Inferior parietal cortex (tissue), 1 donor: ENCODE results near the gene RPL18.
"Not testable (repeated sequence)": the region's sequence is repeated elsewhere in the genome, so short reads cannot be mapped to it uniquely, and the experiment has no call there.

ENCODE experiments used
- DNase-seq: peaks from one replicate; pipeline ENCODE4 v3.0.0-alpha.2; 2016; ENCODE audit errors: extremely low spot score

RPL18 gene

GRCh38 chr19:48644839-48645619 lies 26.1 kb upstream of the RPL18 start:
- peak; percentile 86 for DNase-seq

- DNase-seq: no peak
These were observed 25.4 kb upstream of the RPL18 start for GRCh38 chr19:48644355-48644754.

GRCh38 chr19:48642862-48643261 lies 23.9 kb upstream of the RPL18 start:
- no peak for DNase-seq

GRCh38 chr19:48641850-48642249 lies 22.9 kb upstream of the RPL18 start:
- DNase-seq: no peak

- DNase-seq: no peak
These were observed 20.8 kb upstream of the RPL18 start for GRCh38 chr19:48639483-48640375.

- no peak for DNase-seq
These were observed 19.9 kb upstream of the RPL18 start for GRCh38 chr19:48638831-48639381.

- peak; percentile 84 for DNase-seq
These were observed 19.2 kb upstream of the RPL18 start for GRCh38 chr19:48637948-48638830.

- peak; percentile 97 for DNase-seq
These were observed 18.5 kb upstream of the RPL18 start for GRCh38 chr19:48637449-48637947.

GRCh38 chr19:48636859-48637448 lies 18.0 kb upstream of the RPL18 start, which contains the start of gene DBP:
DBP (minus strand) TSS chr19:48637379; CDS start chr19:48636994, 385 bp downstream.
- DNase-seq: no peak

GRCh38 chr19:48635966-48636858 lies 17.2 kb upstream of the RPL18 start:
- no peak for DNase-seq

- DNase-seq: no peak
These were observed 16.4 kb upstream of the RPL18 start for GRCh38 chr19:48635263-48635965.

GRCh38 chr19:48634424-48635262 lies 15.7 kb upstream of the RPL18 start:
- peak; percentile 88 for DNase-seq

GRCh38 chr19:48634036-48634342 lies 15.0 kb upstream of the RPL18 start:
- DNase-seq: no peak

- DNase-seq: no peak
These were observed 14.4 kb upstream of the RPL18 start for GRCh38 chr19:48633148-48634035.

GRCh38 chr19:48632692-48633147 lies 13.7 kb upstream of the RPL18 start:
- DNase-seq: no peak

GRCh38 chr19:48632286-48632685 lies 13.3 kb upstream of the RPL18 start:
- not testable (repeated sequence) for DNase-seq

GRCh38 chr19:48631225-48631624 lies 12.2 kb upstream of the RPL18 start:
- DNase-seq: no peak
